ENCODE data around the gene HOXD4.

The HOXD4 gene

GRCh38 chr2:176156807-176157498, 5.6 kb downstream of the HOXD4 start, which contains the start of gene HOXD3:
TSS of gene HOXD3 (plus strand) at chr2:176157307. CDS start at chr2:176169115, 11,808 bp downstream.
- DNase-seq (ENCODE audit: low read depth) = no peak

- DNase-seq (ENCODE audit: low read depth) = no peak
These were observed 6.3 kb downstream of the HOXD4 start for GRCh38 chr2:176157499-176158185.

- DNase-seq (ENCODE audit: low read depth) = no peak
These were observed 6.8 kb downstream of the HOXD4 start for GRCh38 chr2:176158186-176158591.

- DNase-seq (ENCODE audit: low read depth) = no peak
These were observed 7.7 kb downstream of the HOXD4 start for GRCh38 chr2:176158855-176159662.

- no peak for DNase-seq (ENCODE audit: low read depth)
These were observed 8.4 kb downstream of the HOXD4 start for GRCh38 chr2:176159663-176160250.

- DNase-seq (ENCODE audit: low read depth) = no peak
These were observed 9.1 kb downstream of the HOXD4 start for GRCh38 chr2:176160251-176160985.

- no peak for DNase-seq (ENCODE audit: low read depth)
These were observed 9.9 kb downstream of the HOXD4 start for GRCh38 chr2:176160986-176161824.

- no peak for DNase-seq (ENCODE audit: low read depth)
These were observed 10.7 kb downstream of the HOXD4 start for GRCh38 chr2:176161825-176162626.

GRCh38 chr2:176162911-176163671, 11.7 kb downstream of the HOXD4 start:
- DNase-seq (ENCODE audit: low read depth) = no peak

GRCh38 chr2:176163672-176164056, 12.3 kb downstream of the HOXD4 start:
- no peak for DNase-seq (ENCODE audit: low read depth)

- DNase-seq (ENCODE audit: low read depth) = no peak
These were observed 12.9 kb downstream of the HOXD4 start for GRCh38 chr2:176164201-176164600.

GRCh38 chr2:176164611-176165369, 13.4 kb downstream of the HOXD4 start:
- no peak for DNase-seq (ENCODE audit: low read depth)

- DNase-seq (ENCODE audit: low read depth) = no peak
These were observed 14.2 kb downstream of the HOXD4 start for GRCh38 chr2:176165370-176166050.

GRCh38 chr2:176166272-176166671, 14.9 kb downstream of the HOXD4 start:
- no peak for DNase-seq (ENCODE audit: low read depth)

GRCh38 chr2:176167398-176167797, 16.0 kb downstream of the HOXD4 start:
- no peak for DNase-seq (ENCODE audit: low read depth)

- no peak for DNase-seq (ENCODE audit: low read depth)
These were observed 17.8 kb downstream of the HOXD4 start for GRCh38 chr2:176169181-176169580.

- DNase-seq (ENCODE audit: low read depth) = no peak
These were observed 18.4 kb downstream of the HOXD4 start for GRCh38 chr2:176169711-176170110.

All from T follicular helper cell (primary cell).